ENCODE results near the gene CRIP1.

DNA sequence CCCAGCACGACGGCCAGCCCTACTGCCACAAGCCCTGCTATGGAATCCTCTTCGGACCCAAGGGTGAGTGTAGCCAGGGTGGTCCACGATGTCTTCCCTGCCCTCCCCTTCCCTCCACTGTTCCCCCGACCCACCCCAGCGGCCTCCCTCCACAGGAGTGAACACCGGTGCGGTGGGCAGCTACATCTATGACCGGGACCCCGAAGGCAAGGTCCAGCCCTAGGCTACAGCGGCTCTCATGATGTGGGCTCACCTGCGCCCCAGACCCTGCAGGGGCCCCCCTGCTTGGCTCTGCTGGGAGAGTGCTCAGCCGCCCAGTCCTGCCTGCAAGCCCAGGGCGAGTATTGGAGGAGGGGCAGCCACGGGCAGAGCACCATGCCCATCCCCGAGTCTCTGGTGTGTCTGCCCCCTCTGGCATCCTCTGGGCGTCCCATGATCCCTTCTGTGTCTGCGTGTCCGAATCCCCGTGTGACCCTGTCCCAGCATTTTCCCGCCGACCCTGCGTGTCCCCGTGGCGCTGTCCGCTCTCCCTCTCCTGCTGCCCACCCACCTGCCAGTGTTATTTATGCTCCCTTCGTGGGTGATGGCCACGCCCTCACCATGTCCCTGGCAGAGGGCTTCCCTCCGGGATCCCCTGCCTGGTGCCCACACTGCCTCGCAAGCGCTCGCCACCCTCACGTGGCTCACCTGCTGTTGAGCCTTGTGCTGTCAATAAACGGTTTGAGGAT, 7.1 kb upstream of the CRIP1 start:
- TF ChIP-seq, protein P1, sequence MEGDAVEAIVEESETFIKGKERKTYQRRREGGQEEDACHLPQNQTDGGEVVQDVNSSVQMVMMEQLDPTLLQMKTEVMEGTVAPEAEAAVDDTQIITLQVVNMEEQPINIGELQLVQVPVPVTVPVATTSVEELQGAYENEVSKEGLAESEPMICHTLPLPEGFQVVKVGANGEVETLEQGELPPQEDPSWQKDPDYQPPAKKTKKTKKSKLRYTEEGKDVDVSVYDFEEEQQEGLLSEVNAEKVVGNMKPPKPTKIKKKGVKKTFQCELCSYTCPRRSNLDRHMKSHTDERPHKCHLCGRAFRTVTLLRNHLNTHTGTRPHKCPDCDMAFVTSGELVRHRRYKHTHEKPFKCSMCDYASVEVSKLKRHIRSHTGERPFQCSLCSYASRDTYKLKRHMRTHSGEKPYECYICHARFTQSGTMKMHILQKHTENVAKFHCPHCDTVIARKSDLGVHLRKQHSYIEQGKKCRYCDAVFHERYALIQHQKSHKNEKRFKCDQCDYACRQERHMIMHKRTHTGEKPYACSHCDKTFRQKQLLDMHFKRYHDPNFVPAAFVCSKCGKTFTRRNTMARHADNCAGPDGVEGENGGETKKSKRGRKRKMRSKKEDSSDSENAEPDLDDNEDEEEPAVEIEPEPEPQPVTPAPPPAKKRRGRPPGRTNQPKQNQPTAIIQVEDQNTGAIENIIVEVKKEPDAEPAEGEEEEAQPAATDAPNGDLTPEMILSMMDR (conservative IDR thresholded peaks at IDR 0.05; ENCODE audit: low read depth, low read length), result no peak
- TF ChIP-seq EZH2phosphoT487 (IDR thresholded peaks at IDR 0.05; ENCODE audit: borderline replicate concordance, low read length) (no peak), EZH2 (IDR thresholded peaks at IDR 0.05; ENCODE audit: low read length, unreplicated experiment) (no peak)
